ENCODE results near the gene RPL35. TPM values are rescaled to one million over a fixed set of nuclear protein-coding genes. Genes with fewer than 3 reads are reported as not detected.

RPL35 gene
- total RNA-seq, 4 donors from 2014 or later: 1,231 to 2,313 (median 2,047) TPM

DNA sequence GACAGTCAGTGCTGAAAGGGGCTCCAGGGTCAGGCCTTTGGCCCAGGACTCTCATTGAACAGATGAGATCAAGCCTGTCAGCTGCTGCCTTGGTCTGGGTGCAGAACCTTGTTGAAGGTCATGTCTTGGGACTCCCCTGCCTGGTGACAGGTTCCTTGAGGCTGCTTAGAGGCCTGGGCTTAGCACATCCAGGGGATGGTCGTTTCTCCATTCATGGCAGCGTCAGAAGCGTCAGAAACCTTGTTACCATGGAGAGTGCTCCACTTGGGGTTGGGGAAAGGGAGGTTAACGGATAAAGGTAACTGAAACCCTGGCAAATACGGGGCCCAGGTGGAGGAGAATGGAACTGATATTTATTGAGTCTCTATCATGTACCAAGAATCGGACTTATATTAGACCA lies 9.0 kb upstream of the RPL35 start:
- TF ChIP-seq, protein P1, sequence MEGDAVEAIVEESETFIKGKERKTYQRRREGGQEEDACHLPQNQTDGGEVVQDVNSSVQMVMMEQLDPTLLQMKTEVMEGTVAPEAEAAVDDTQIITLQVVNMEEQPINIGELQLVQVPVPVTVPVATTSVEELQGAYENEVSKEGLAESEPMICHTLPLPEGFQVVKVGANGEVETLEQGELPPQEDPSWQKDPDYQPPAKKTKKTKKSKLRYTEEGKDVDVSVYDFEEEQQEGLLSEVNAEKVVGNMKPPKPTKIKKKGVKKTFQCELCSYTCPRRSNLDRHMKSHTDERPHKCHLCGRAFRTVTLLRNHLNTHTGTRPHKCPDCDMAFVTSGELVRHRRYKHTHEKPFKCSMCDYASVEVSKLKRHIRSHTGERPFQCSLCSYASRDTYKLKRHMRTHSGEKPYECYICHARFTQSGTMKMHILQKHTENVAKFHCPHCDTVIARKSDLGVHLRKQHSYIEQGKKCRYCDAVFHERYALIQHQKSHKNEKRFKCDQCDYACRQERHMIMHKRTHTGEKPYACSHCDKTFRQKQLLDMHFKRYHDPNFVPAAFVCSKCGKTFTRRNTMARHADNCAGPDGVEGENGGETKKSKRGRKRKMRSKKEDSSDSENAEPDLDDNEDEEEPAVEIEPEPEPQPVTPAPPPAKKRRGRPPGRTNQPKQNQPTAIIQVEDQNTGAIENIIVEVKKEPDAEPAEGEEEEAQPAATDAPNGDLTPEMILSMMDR (IDR thresholded peaks at IDR 0.05): no peak
- no peak for TF ChIP-seq POLR2A (IDR thresholded peaks at IDR 0.05)
- no peaks in the 10 kb centered on the region for H3K9me3 ChIP-seq
- H3K27me3 ChIP-seq: no peaks in the 10 kb centered on the region
- DNase-seq: no peak
- H3K4me3 ChIP-seq (replicated peaks in 1 of 3): peak overlapping the region in 1 of 3 donors; percentile 82
- H3K36me3 ChIP-seq: peaks cover 10% of the 10 kb centered on the region in 2 donors
- H3K4me1 ChIP-seq: peaks cover 24 to 46% of the 10 kb centered on the region in 2 donors
- intact Hi-C loops (cut with DNase I): loop anchor here (10.0 kb wide), 1 partner anchor 274 kb away; the partner anchor contains the start of gene SCAI
- WGBS, 2 donors: 69 to 78% methylated on average over 6 of the region's 6 CpGs
- H3K27ac ChIP-seq: peak overlapping the region in 2 of 3 donors; percentile 80

DNA sequence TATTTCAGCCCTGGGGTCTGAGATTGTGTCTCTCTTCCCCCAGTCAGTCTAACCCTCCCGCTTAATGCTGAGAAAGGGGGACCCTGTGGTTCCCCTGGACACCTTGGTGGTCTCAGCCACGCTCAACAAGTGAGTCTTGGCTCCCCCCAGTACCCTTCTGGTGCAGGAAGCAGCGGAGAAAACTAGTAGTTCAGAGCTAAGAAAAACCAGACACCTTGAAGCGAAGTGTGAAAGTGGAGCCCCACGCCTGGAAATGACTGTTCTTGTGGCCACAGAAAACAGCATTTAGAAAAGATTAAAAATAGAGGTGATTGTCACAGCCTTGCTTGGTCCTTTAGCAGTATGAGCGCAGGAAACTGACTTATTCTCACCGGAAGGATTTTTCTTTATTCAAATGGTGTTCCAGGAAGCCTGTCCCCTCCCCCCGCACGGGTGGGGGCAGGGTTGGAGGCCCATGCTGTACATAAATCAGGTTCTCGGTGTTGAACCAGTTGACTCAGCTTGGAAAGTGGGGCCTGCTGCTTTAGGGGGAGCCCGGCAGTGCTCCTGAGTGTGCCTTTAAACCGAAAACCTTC lies 8.3 kb upstream of the RPL35 start:
- H3K36me3 ChIP-seq: peaks cover 3% of the 10 kb centered on the region in 2 donors
- TF ChIP-seq POLR2A (IDR thresholded peaks at IDR 0.05): no peak
- TF ChIP-seq, protein P1 (IDR thresholded peaks at IDR 0.05): no peak
- DNase-seq: peak; percentile 44 to 59
- 12 to 16% methylated on average over 12 of the region's 12 CpGs for WGBS, 2 donors
- H3K27me3 ChIP-seq: no peaks in the 10 kb centered on the region
- no peaks in the 10 kb centered on the region for H3K9me3 ChIP-seq
- intact Hi-C loops (cut with DNase I): loop anchor here (10.0 kb wide), 1 partner anchor 275 kb away; the partner anchor contains the start of gene SCAI
- H3K4me1 ChIP-seq: peaks cover 24 to 46% of the 10 kb centered on the region in 2 donors
- peak overlapping the region; percentile 68 to 87 (median 82) for H3K4me3 ChIP-seq (replicated peaks in 1 of 3)
- peak overlapping the region in 2 of 3 donors; percentile 80 for H3K27ac ChIP-seq

DNA sequence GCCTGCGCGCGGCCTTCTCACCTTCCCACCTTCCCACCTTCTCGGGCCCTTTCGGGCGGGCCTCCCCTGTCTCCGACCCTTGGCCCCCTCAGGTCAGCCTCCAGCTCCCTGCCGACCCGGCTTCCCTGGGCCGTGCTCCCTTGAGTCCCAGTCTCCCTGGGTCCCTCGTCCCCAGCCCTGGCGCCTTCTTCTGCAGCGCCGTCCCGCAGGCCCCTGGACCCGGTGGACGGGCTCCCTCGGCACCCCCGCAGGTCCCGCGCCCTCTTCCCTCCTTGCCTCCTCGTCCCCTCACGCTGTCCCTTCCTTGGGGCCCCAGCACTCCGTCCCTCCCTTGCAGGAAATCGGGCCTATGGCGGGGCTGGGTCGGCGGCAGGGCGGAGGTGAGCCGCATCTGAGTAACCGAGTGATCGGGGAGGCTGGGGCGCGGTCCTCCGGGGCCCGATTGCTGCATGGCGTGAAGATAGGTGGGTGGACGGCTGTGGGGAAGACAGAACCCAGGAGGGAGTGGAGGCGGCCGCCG lies 7.8 kb upstream of the RPL35 start:
- H3K4me1 ChIP-seq: peaks cover 24 to 46% of the 10 kb centered on the region in 2 donors
- H3K27ac ChIP-seq: peak overlapping the region; percentile 35 to 80 (median 80)
- no peaks in the 10 kb centered on the region for H3K9me3 ChIP-seq
- intact Hi-C loops (cut with DNase I): no loop called here
- TF ChIP-seq, protein P1 (IDR thresholded peaks at IDR 0.05): no peak
- TF ChIP-seq POLR2A (IDR thresholded peaks at IDR 0.05): no peak
- no peaks in the 10 kb centered on the region for H3K36me3 ChIP-seq
- WGBS, 2 donors: 0 to 1% methylated on average over 24 to 34 of the region's 41 CpGs
- H3K4me3 ChIP-seq (replicated peaks in 1 of 3): peak overlapping the region; percentile 68 to 87 (median 82)
- no peaks in the 10 kb centered on the region for H3K27me3 ChIP-seq
- DNase-seq: peak in 1 of 2 donors; percentile 27

DNA sequence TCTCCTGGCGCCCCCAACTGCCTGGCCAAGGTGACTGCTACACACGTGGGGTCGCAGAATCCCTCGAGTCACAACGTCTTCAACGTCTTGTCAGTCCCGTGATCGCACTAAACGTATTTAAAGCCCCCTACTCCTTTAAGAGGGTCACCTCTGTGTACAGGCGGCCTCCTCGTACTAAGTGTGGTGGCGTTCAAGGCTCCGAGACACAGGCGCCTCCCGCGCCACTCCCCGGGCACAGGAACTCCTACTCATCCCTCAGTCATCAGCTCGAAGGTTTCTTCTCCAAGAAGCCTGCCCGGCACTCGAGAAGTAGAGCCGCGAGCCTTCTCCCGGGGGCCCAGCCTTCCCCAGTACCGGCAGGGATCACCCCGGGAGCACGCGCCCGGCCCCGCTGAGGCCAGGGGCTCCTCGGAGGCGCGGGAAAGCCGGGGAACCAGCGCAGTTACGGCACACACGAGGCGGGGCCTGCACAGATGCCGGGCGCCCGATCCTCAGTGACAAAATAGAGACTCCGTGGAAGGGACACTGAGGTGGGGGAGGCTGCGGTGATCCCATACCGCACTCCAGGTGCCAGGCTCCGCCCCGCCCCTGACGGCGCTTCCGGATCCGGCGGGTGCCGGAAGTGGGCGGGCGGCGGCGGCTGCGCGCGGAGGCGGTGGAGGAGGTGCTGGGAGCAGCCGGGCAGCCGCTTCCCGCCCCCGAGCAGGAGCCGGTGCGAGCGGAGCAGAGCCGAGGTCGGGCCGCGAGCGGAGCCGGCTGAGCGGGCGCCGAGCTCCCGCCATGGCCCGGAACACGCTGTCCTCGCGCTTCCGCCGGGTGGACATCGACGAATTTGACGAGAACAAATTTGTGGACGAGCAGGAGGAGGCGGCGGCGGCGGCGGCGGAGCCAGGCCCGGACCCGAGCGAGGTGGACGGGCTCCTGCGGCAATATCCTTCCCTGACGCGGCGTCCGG lies 7.0 kb upstream of the RPL35 start:
- Histone ChIP-seq H3K9me3 (no peaks in the 10 kb centered on the region), H3K36me3 (no peaks in the 10 kb centered on the region), H3K4me1 (peaks cover 24 to 46% of the 10 kb centered on the region in 2 donors), H3K4me3 (replicated peaks in 1 of 3) (peak overlapping the region; percentile 68 to 87 (median 82)), H3K27me3 (no peaks in the 10 kb centered on the region), H3K27ac (peak overlapping the region; percentile 80 to 81 (median 80))
- 0 to 1% methylated on average over 20 to 31 of the region's 101 CpGs for WGBS, 2 donors
- TF ChIP-seq POLR2A (IDR thresholded peaks at IDR 0.05): peak; percentile 29 to 94
- TF ChIP-seq, protein P1 (IDR thresholded peaks at IDR 0.05): no peak
- peak; percentile 86 for DNase-seq
- intact Hi-C loops (cut with DNase I): no loop called here
